MM.1S (cell line): ENCODE measurements around the gene SLC51B.

ENCODE experiments used
- EZH2 ChIP-seq: fragments of 300-600 bp; sonication (generic); optimal IDR thresholded peaks from 2 replicates; pipeline ENCODE3; 2017; ENCODE audit warnings: low read depth, mild to moderate bottlenecking, antibody characterized with exemption, low read length, mixed read lengths
- EZH2phosphoT487 ChIP-seq: fragments of 300-600 bp; sonication (generic); IDR thresholded peaks from 2 replicates; pipeline ENCODE4 v1.6.1; 2018; ENCODE audit warnings: antibody characterized with exemption, low read length
- TF ChIP-seq, protein P1 (sequence below): fragments of 300-600 bp; sonication (generic); IDR thresholded peaks from 2 replicates; pipeline ENCODE4 v1.5.1; 2016; ENCODE audit warnings: antibody characterized with exemption, low read length, mixed read lengths

DNA sequence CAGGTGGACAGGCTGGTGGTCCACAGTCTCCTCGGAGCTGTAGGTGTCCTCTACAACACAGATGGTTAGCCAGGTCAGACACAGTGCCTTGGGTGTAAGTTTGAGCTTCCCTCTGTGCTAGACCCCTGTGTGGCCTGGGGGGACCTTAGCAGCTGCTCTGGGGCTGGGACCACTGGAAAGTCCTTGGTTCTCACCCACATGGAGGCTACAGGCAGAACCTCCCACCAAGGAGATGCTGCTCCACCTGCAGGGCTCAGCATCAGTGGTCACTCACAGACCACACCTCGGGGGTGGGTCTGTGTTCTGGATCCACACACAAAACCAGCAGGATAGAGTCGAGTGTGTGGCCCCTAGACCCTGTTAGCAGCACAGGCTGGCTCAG lies 14.2 kb downstream of the SLC51B start:
- TF ChIP-seq, protein P1, sequence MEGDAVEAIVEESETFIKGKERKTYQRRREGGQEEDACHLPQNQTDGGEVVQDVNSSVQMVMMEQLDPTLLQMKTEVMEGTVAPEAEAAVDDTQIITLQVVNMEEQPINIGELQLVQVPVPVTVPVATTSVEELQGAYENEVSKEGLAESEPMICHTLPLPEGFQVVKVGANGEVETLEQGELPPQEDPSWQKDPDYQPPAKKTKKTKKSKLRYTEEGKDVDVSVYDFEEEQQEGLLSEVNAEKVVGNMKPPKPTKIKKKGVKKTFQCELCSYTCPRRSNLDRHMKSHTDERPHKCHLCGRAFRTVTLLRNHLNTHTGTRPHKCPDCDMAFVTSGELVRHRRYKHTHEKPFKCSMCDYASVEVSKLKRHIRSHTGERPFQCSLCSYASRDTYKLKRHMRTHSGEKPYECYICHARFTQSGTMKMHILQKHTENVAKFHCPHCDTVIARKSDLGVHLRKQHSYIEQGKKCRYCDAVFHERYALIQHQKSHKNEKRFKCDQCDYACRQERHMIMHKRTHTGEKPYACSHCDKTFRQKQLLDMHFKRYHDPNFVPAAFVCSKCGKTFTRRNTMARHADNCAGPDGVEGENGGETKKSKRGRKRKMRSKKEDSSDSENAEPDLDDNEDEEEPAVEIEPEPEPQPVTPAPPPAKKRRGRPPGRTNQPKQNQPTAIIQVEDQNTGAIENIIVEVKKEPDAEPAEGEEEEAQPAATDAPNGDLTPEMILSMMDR, result no peak
- TF ChIP-seq EZH2phosphoT487, result no peak
- no peak for TF ChIP-seq EZH2
